Measurements from ENCODE around the gene PAF1. TPM values are rescaled to one million over a fixed set of nuclear protein-coding genes. Genes with fewer than 3 reads are reported as not detected.

The PAF1 gene
- total RNA-seq, 1 experiment from 2014 or later = 47.0 TPM

GRCh38 chr19:39412100-39412866, 21.4 kb upstream of the PAF1 start, which contains the start of gene PLEKHG2:
Gene PLEKHG2 (plus strand): TSS chr19:39412669. CDS start chr19:39414087, 1,418 bp downstream.
- peaks cover 26% of the 10 kb centered on the region for H3K4me1 Mint-ChIP-seq (ENCODE audit: insufficient read depth, unreplicated experiment)
- no peaks in the 10 kb centered on the region for H3K9me3 Mint-ChIP-seq (ENCODE audit: unreplicated experiment)
- peak within 1 kb of the TSS; percentile 92 for H3K27ac Mint-ChIP-seq (ENCODE audit: low read depth, unreplicated experiment)
- DNase-seq (ENCODE audit: unreplicated experiment) = peak; percentile 100
- peaks cover 52% of the 10 kb centered on the region for H3K36me3 Mint-ChIP-seq (ENCODE audit: insufficient read depth, unreplicated experiment)
- intact Hi-C loops (cut with micrococcal nuclease) = loop anchor here (1.0 to 2.0 kb wide), 4 partner anchors 10 to 299 kb away; no protein-coding TSS in a partner anchor
- ChIA-PET POLR2A (interaction anchor here (1.0 to 2.2 kb wide), 15 partner anchors 9 to 300 kb away, joined by 3 to 110 read pairs (median 5); partner anchors contain the start of genes EID2B, MED29, PAF1 and RPS16), CTCF (interaction anchor here (0.6 to 1.9 kb wide), 13 partner anchors 11 to 384 kb away, joined by 3 to 80 read pairs (median 4); partner anchors contain the start of genes IFNL1, MED29 and PAF1)
- H3K27me3 Mint-ChIP-seq (ENCODE audit: insufficient read depth, unreplicated experiment) = no peaks in the 10 kb centered on the region
- BruUV-seq (replicated peaks) = no TSS peak
- H3K4me3 Mint-ChIP-seq (ENCODE audit: unreplicated experiment) = peak within 1 kb of the TSS; percentile 94
- peak; percentile 94 for TF ChIP-seq CTCF (IDR thresholded peaks at IDR 0.05; ENCODE audit: unreplicated experiment)

- BruUV-seq (replicated peaks) = no TSS peak
- Mint-ChIP-seq H3K4me1 (ENCODE audit: insufficient read depth, unreplicated experiment) (peaks cover 26% of the 10 kb centered on the region), H3K27me3 (ENCODE audit: insufficient read depth, unreplicated experiment) (no peaks in the 10 kb centered on the region), H3K36me3 (ENCODE audit: insufficient read depth, unreplicated experiment) (peaks cover 57% of the 10 kb centered on the region), H3K27ac (ENCODE audit: low read depth, unreplicated experiment) (peak overlapping the region; percentile 92), H3K9me3 (ENCODE audit: unreplicated experiment) (no peaks in the 10 kb centered on the region), H3K4me3 (ENCODE audit: unreplicated experiment) (peak overlapping the region; percentile 94)
- ChIA-PET CTCF (interaction anchor here (0.6 to 1.9 kb wide), 18 partner anchors 9 to 384 kb away, joined by 3 to 80 read pairs (median 5); partner anchors contain the start of genes IFNL1, MED29, PAF1 and RPS16), POLR2A (interaction anchor here (0.6 to 2.2 kb wide), 18 partner anchors 9 to 300 kb away, joined by 3 to 110 read pairs (median 4); partner anchors contain the start of genes EID2B, MED29, PAF1 and RPS16)
- peak; percentile 97 for DNase-seq (ENCODE audit: unreplicated experiment)
- TF ChIP-seq CTCF (IDR thresholded peaks at IDR 0.05; ENCODE audit: unreplicated experiment) = peak; percentile 76
- intact Hi-C loops (cut with micrococcal nuclease) = loop anchor here (1.0 to 2.0 kb wide), 7 partner anchors 9 to 299 kb away; no protein-coding TSS in a partner anchor
Observed at GRCh38 chr19:39411832-39412099, 20.9 kb upstream of the PAF1 start.

GRCh38 chr19:39411081-39411831, 20.4 kb upstream of the PAF1 start:
- intact Hi-C loops (cut with micrococcal nuclease) = loop anchor here (1.0 kb wide), 3 partner anchors 14 to 289 kb away; no protein-coding TSS in a partner anchor

More at GRCh38 chr19:39411081-39411831, 20.4 kb upstream of the PAF1 start:
- ChIA-PET CTCF (interaction anchor here (0.6 to 1.9 kb wide), 16 partner anchors 8 to 1046 kb away, joined by 3 to 80 read pairs (median 5); partner anchors contain the start of genes MED29, PAF1 and RPS16), POLR2A (interaction anchor here (0.6 to 2.2 kb wide), 17 partner anchors 9 to 299 kb away, joined by 3 to 110 read pairs (median 5); partner anchors contain the start of genes EID2B, MED29, PAF1 and RPS16)
- no peaks in the 10 kb centered on the region for H3K27me3 Mint-ChIP-seq (ENCODE audit: insufficient read depth, unreplicated experiment)
- TF ChIP-seq CTCF (IDR thresholded peaks at IDR 0.05; ENCODE audit: unreplicated experiment) = no peak
- peak overlapping the region; percentile 94 for H3K4me3 Mint-ChIP-seq (ENCODE audit: unreplicated experiment)
- BruUV-seq (replicated peaks) = no TSS peak
- H3K36me3 Mint-ChIP-seq (ENCODE audit: insufficient read depth, unreplicated experiment) = peaks cover 62% of the 10 kb centered on the region
- peak; percentile 67 for DNase-seq (ENCODE audit: unreplicated experiment)
- H3K27ac Mint-ChIP-seq (ENCODE audit: low read depth, unreplicated experiment) = peak overlapping the region; percentile 92
- peaks cover 29% of the 10 kb centered on the region for H3K4me1 Mint-ChIP-seq (ENCODE audit: insufficient read depth, unreplicated experiment)
- H3K9me3 Mint-ChIP-seq (ENCODE audit: unreplicated experiment) = no peaks in the 10 kb centered on the region

Data from MCF 10A (cell line).